GM12878 (cell line): ENCODE measurements around the gene SLC29A2. TPM values are rescaled to one million over a fixed set of nuclear protein-coding genes. Genes with fewer than 3 reads are reported as not detected.

Source experiments
- ASH2L ChIP-seq: fragments of 300-600, 200-600 bp; sonication (generic); IDR thresholded peaks from 2 replicates; pipeline ENCODE4 v1.6.1; 2017; ENCODE audit warnings: low read depth, mild to moderate bottlenecking, borderline replicate concordance
- CHD2 ChIP-seq: IDR thresholded peaks from 2 replicates; pipeline ENCODE4 v1.6.1; 2011; ENCODE audit warnings: low read depth, low read length, improper control_type of control experiment, borderline replicate concordance
- HDGF ChIP-seq: fragments of 450-650 bp; IDR thresholded peaks from 2 replicates; pipeline ENCODE4 v1.6.1; 2016; ENCODE audit warnings: antibody characterized with exemption
- MEF2B ChIP-seq: fragments of 450-650 bp; IDR thresholded peaks from 2 replicates; pipeline ENCODE4 v1.6.1; 2018; ENCODE audit warnings: mild to moderate bottlenecking, moderate library complexity; ENCODE audit not compliant: partially characterized antibody, poor library complexity, severe bottlenecking
- MTA3 ChIP-seq: IDR thresholded peaks from 2 replicates; pipeline ENCODE4 v1.6.1; 2012; ENCODE audit warnings: low read length, inconsistent platforms, borderline replicate concordance
- MXI1 ChIP-seq: fragments of 150-350 bp; IDR thresholded peaks from 2 replicates; pipeline ENCODE4 v1.6.1; 2011; ENCODE audit warnings: low read depth, mild to moderate bottlenecking, inconsistent platforms, low read length, improper control_type of control experiment
- NBN ChIP-seq: fragments of 450-650 bp; IDR thresholded peaks from 2 replicates; pipeline ENCODE4 v1.6.1; 2016
- NR2C1 ChIP-seq: fragments of 450-650 bp; IDR thresholded peaks from 2 replicates; pipeline ENCODE4 v1.6.1; 2017; ENCODE audit warnings: antibody characterized with exemption, mild to moderate bottlenecking, moderate library complexity
- NR2F1 ChIP-seq: fragments of 450-650 bp; conservative IDR thresholded peaks from 2 replicates; pipeline ENCODE4 v1.6.1; 2017; ENCODE audit warnings: mild to moderate bottlenecking
- POLR2AphosphoS2 ChIP-seq: IDR thresholded peaks from 2 replicates; pipeline ENCODE4 v1.6.1; 2011; ENCODE audit warnings: low read depth, mild to moderate bottlenecking, low read length, improper control_type of control experiment, moderate library complexity
- SIN3A ChIP-seq: IDR thresholded peaks from 2 replicates; pipeline ENCODE4 v1.6.1; 2012; ENCODE audit warnings: low read depth, low read length, improper control_type of control experiment
- SP1 ChIP-seq: IDR thresholded peaks from one replicate; pipeline ENCODE4 v1.6.1; 2011; ENCODE audit warnings: low read depth, low read length
- polyA plus RNA-seq, 11 experiments: library from polyadenylated mRNA; depleted of rRNA in 4 of 11; unstranded in 6 of 11; stranded (reverse) in 5 of 11; fragments of >200 nt; fragmentation: Nextera tagmentation in 4 of 11; fragmentation: Illumina TruSeq in 1 of 11; extraction: Ambion mirVana in 4 of 11; extraction: Trizol in 1 of 11; gene quantifications; 1 replicate in 1 of 11; 2 replicates in 10 of 11; pipeline versions ENCODE4 v1.2.1 to v1.2.3, GENCODE V29; 2011 to 2016; ENCODE audit warnings: inconsistent platforms in 2 of 11, missing spikeins in 2 of 11, low read depth in 1 of 11
- total RNA-seq, 4 experiments: library from RNA; depleted of rRNA in 3 of 4; stranded (reverse); fragments of >200 nt in 3 of 4; fragmentation: Illumina TruSeq in 1 of 4; extraction: Trizol in 1 of 4; gene quantifications; 2 replicates each; pipeline versions ENCODE4 v1.2.1 to v1.2.3, GENCODE V29; 2013 to 2021
- TF ChIP-seq, protein P1 (sequence below): IDR thresholded peaks from 2 replicates; pipeline ENCODE4 v1.6.1; 2012; ENCODE audit warnings: mild to moderate bottlenecking, low read depth, low read length
- TF ChIP-seq, protein P2 (sequence below): fragments of 450-650 bp; IDR thresholded peaks from 2 replicates; pipeline ENCODE4 v1.6.1; 2017; ENCODE audit warnings: mild to moderate bottlenecking, low read depth, inconsistent platforms; ENCODE audit not compliant: poor library complexity, severe bottlenecking
- TF ChIP-seq, protein P3 (sequence below): IDR thresholded peaks from 2 replicates; pipeline ENCODE4 v1.6.1; 2012; ENCODE audit warnings: improper control_type of control experiment, low read depth, low read length; ENCODE audit not compliant: insufficient replicate concordance
- TF ChIP-seq, protein P4 (sequence below): fragments of 450-650 bp; conservative IDR thresholded peaks from 2 replicates; pipeline ENCODE4 v1.6.1; 2017; ENCODE audit warnings: mild to moderate bottlenecking, moderate library complexity

Gene SLC29A2
- total and polyA plus RNA-seq, 10 of the 15 experiments (the other 5 are each of a cell fraction or from before 2014, with no cell fraction given): 0.27 to 7.5 (median 2.2) TPM

DNA sequence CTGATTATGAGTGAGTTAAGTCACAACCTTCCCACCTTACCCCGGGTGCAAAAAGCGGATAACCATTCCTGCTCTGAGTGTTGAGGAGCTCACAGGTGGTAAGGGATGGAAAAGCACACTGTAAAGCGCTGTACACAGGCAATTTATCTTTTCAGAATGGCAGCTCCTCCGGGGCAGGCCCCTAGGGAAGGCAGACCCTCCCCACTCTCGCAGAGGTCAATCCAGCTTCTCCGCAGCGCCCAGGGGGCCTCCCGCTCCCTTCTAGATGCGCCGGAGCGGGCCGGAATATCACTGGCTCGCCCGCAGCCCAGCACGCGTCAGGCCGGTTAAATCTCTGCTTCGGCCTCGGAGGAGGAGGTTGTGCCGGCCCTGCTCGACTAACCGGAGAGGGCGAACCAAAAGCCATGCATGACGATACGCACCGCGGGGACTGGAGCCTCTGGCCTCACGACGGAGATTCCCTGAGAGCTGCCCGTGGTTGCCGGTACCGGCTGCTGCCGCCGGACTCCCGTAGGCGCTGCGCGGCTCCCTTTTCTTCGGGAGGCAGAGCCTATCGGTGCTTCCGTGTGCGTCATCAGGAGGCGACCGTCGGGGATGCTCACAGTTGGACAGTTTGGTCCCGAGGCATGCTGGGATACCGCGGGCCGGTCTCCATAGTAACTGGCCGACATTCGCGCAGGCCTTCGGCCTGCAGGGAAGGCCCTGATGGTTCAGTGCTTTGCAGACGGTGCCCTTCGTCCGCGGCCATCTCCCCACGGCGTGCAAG is 26.8 kb downstream of the SLC29A2 start, which contains the start of gene BRMS1 (continued):
- TF ChIP-seq, protein P1, sequence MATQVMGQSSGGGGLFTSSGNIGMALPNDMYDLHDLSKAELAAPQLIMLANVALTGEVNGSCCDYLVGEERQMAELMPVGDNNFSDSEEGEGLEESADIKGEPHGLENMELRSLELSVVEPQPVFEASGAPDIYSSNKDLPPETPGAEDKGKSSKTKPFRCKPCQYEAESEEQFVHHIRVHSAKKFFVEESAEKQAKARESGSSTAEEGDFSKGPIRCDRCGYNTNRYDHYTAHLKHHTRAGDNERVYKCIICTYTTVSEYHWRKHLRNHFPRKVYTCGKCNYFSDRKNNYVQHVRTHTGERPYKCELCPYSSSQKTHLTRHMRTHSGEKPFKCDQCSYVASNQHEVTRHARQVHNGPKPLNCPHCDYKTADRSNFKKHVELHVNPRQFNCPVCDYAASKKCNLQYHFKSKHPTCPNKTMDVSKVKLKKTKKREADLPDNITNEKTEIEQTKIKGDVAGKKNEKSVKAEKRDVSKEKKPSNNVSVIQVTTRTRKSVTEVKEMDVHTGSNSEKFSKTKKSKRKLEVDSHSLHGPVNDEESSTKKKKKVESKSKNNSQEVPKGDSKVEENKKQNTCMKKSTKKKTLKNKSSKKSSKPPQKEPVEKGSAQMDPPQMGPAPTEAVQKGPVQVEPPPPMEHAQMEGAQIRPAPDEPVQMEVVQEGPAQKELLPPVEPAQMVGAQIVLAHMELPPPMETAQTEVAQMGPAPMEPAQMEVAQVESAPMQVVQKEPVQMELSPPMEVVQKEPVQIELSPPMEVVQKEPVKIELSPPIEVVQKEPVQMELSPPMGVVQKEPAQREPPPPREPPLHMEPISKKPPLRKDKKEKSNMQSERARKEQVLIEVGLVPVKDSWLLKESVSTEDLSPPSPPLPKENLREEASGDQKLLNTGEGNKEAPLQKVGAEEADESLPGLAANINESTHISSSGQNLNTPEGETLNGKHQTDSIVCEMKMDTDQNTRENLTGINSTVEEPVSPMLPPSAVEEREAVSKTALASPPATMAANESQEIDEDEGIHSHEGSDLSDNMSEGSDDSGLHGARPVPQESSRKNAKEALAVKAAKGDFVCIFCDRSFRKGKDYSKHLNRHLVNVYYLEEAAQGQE: no peak
- TF ChIP-seq, protein P2, sequence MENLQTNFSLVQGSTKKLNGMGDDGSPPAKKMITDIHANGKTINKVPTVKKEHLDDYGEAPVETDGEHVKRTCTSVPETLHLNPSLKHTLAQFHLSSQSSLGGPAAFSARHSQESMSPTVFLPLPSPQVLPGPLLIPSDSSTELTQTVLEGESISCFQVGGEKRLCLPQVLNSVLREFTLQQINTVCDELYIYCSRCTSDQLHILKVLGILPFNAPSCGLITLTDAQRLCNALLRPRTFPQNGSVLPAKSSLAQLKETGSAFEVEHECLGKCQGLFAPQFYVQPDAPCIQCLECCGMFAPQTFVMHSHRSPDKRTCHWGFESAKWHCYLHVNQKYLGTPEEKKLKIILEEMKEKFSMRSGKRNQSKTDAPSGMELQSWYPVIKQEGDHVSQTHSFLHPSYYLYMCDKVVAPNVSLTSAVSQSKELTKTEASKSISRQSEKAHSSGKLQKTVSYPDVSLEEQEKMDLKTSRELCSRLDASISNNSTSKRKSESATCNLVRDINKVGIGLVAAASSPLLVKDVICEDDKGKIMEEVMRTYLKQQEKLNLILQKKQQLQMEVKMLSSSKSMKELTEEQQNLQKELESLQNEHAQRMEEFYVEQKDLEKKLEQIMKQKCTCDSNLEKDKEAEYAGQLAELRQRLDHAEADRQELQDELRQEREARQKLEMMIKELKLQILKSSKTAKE: no peak
- no peak for TF ChIP-seq MTA3
- peak; percentile 79; the same call in 1 of the 2 replicates for TF ChIP-seq POLR2AphosphoS2
- TF ChIP-seq NBN: peak; percentile 95
- TF ChIP-seq MXI1: peak; percentile 96
- TF ChIP-seq, protein P3, sequence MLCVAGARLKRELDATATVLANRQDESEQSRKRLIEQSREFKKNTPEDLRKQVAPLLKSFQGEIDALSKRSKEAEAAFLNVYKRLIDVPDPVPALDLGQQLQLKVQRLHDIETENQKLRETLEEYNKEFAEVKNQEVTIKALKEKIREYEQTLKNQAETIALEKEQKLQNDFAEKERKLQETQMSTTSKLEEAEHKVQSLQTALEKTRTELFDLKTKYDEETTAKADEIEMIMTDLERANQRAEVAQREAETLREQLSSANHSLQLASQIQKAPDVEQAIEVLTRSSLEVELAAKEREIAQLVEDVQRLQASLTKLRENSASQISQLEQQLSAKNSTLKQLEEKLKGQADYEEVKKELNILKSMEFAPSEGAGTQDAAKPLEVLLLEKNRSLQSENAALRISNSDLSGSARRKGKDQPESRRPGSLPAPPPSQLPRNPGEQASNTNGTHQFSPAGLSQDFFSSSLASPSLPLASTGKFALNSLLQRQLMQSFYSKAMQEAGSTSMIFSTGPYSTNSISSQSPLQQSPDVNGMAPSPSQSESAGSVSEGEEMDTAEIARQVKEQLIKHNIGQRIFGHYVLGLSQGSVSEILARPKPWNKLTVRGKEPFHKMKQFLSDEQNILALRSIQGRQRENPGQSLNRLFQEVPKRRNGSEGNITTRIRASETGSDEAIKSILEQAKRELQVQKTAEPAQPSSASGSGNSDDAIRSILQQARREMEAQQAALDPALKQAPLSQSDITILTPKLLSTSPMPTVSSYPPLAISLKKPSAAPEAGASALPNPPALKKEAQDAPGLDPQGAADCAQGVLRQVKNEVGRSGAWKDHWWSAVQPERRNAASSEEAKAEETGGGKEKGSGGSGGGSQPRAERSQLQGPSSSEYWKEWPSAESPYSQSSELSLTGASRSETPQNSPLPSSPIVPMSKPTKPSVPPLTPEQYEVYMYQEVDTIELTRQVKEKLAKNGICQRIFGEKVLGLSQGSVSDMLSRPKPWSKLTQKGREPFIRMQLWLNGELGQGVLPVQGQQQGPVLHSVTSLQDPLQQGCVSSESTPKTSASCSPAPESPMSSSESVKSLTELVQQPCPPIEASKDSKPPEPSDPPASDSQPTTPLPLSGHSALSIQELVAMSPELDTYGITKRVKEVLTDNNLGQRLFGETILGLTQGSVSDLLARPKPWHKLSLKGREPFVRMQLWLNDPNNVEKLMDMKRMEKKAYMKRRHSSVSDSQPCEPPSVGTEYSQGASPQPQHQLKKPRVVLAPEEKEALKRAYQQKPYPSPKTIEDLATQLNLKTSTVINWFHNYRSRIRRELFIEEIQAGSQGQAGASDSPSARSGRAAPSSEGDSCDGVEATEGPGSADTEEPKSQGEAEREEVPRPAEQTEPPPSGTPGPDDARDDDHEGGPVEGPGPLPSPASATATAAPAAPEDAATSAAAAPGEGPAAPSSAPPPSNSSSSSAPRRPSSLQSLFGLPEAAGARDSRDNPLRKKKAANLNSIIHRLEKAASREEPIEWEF: no peak
- TF ChIP-seq, protein P4, sequence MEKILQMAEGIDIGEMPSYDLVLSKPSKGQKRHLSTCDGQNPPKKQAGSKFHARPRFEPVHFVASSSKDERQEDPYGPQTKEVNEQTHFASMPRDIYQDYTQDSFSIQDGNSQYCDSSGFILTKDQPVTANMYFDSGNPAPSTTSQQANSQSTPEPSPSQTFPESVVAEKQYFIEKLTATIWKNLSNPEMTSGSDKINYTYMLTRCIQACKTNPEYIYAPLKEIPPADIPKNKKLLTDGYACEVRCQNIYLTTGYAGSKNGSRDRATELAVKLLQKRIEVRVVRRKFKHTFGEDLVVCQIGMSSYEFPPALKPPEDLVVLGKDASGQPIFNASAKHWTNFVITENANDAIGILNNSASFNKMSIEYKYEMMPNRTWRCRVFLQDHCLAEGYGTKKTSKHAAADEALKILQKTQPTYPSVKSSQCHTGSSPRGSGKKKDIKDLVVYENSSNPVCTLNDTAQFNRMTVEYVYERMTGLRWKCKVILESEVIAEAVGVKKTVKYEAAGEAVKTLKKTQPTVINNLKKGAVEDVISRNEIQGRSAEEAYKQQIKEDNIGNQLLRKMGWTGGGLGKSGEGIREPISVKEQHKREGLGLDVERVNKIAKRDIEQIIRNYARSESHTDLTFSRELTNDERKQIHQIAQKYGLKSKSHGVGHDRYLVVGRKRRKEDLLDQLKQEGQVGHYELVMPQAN: peak; percentile 96
- peak; percentile 82 for TF ChIP-seq CHD2
- no peak for TF ChIP-seq MEF2B
- TF ChIP-seq NR2F1: no peak
- peak; percentile 98 for TF ChIP-seq SIN3A
- peak; percentile 43 for TF ChIP-seq SP1
- no peak for TF ChIP-seq HDGF
- 0 out of 2 replicates have a peak, but pooled peaks have one; percentile 57 for TF ChIP-seq ASH2L
- TF ChIP-seq NR2C1: no peak
